ENCODE measurements around the gene RPUSD1. TPM values are rescaled to one million over a fixed set of nuclear protein-coding genes. Genes with fewer than 3 reads are reported as not detected.
"Not testable (repeated sequence)": the region's sequence is repeated elsewhere in the genome, so short reads cannot be mapped to it uniquely, and the experiment has no call there.

RPUSD1 gene
- total RNA-seq, 1 donor from 2014 or later = 28.5 TPM

DNA sequence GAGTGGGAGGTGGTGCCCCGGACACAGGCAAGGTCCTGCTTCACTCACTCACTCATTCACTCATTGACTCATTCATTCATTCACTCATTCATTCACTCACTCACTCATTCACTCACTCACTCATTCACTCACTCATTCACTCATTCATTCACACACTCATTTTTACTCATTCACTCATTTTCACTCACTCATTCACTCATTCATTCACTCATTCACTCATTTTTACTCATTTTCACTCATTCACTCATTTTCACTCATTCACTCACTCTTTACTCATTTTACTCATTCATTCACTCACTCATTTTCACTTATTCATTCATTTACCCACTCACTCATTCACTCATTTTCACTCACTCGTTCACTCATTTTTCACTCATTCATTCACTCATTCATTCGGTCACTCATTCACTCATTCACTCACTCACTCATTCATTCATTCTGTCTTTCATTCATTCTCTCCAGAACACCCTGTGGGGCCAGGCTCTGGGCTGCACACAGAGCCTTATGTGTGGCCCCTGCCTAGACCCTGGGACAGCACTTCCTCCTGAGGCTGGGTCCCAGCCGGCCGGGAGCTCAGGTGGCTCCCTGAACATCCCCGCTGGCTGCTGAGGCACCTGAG lies 9.2 kb downstream of the RPUSD1 start:
- H3K27ac Mint-ChIP-seq (ENCODE audit: unreplicated experiment) = no peak overlapping the region
- H3K4me1 Mint-ChIP-seq (ENCODE audit: low read depth, unreplicated experiment) = no peaks in the 10 kb centered on the region
- TF ChIP-seq, protein P1, sequence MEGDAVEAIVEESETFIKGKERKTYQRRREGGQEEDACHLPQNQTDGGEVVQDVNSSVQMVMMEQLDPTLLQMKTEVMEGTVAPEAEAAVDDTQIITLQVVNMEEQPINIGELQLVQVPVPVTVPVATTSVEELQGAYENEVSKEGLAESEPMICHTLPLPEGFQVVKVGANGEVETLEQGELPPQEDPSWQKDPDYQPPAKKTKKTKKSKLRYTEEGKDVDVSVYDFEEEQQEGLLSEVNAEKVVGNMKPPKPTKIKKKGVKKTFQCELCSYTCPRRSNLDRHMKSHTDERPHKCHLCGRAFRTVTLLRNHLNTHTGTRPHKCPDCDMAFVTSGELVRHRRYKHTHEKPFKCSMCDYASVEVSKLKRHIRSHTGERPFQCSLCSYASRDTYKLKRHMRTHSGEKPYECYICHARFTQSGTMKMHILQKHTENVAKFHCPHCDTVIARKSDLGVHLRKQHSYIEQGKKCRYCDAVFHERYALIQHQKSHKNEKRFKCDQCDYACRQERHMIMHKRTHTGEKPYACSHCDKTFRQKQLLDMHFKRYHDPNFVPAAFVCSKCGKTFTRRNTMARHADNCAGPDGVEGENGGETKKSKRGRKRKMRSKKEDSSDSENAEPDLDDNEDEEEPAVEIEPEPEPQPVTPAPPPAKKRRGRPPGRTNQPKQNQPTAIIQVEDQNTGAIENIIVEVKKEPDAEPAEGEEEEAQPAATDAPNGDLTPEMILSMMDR (IDR thresholded peaks at IDR 0.05; ENCODE audit: partially characterized antibody, unreplicated experiment) = no peak
- peaks cover 7% of the 10 kb centered on the region for H3K27me3 Mint-ChIP-seq (ENCODE audit: unreplicated experiment)
- peaks cover 6% of the 10 kb centered on the region for H3K9me3 Mint-ChIP-seq (ENCODE audit: unreplicated experiment)
- no peak overlapping the region for H3K4me3 Mint-ChIP-seq (ENCODE audit: unreplicated experiment)
- no peaks in the 10 kb centered on the region for H3K36me3 Mint-ChIP-seq (ENCODE audit: unreplicated experiment)
- no peak for DNase-seq

DNA sequence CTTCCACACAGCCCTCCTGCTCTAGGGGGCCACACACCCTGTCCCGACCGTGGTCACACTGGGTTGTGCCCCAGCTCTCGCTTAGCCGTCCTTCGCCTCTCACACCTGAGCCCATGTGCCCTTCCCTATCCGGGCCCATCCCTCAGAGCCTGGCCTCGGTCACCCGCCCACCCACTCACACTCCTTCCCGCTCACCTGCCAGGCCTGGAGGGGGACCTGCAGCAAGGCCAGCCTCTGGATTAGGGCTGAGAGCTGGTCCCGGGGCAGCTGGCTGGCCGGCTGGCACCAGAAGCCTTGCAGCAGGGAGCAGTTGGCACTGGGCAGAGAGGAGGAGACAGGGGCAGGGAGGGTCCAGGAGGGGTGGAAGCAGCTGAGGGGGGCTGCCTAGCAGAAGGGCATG lies 9.7 kb downstream of the RPUSD1 start:
- TF ChIP-seq, protein P1 (IDR thresholded peaks at IDR 0.05; ENCODE audit: partially characterized antibody, unreplicated experiment) = no peak
- Mint-ChIP-seq H3K4me1 (ENCODE audit: low read depth, unreplicated experiment) (no peaks in the 10 kb centered on the region), H3K4me3 (ENCODE audit: unreplicated experiment) (no peak overlapping the region), H3K36me3 (ENCODE audit: unreplicated experiment) (no peaks in the 10 kb centered on the region), H3K9me3 (ENCODE audit: unreplicated experiment) (peaks cover 6% of the 10 kb centered on the region), H3K27ac (ENCODE audit: unreplicated experiment) (no peak overlapping the region), H3K27me3 (ENCODE audit: unreplicated experiment) (peaks cover 7% of the 10 kb centered on the region)
- DNase-seq = no peak

DNA sequence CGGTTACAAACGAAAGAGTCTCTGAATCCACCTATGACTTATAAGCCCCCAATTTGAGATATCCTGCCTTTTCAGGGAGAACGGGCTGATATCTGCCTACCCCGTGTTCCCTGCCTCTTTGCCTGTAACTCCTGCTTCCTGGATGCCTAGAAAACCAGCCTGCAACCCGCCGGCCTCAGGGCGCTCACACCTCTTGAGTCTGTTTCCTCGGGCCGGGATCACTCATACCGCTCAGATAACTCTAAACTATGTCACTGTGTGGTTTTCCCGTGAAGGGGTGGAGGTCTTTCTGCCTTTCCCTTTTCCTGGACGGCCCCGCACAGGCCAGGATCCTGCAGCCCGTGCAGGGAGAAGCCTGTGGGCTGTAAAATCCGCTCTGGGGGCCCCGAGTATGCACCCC lies 10.4 kb downstream of the RPUSD1 start:
- TF ChIP-seq, protein P1 (IDR thresholded peaks at IDR 0.05; ENCODE audit: partially characterized antibody, unreplicated experiment) = no peak
- DNase-seq = no peak
- H3K27ac Mint-ChIP-seq (ENCODE audit: unreplicated experiment) = no peak overlapping the region
- H3K4me3 Mint-ChIP-seq (ENCODE audit: unreplicated experiment) = no peak overlapping the region
- H3K9me3 Mint-ChIP-seq (ENCODE audit: unreplicated experiment) = peaks cover 6% of the 10 kb centered on the region
- peaks cover 7% of the 10 kb centered on the region for H3K27me3 Mint-ChIP-seq (ENCODE audit: unreplicated experiment)
- H3K36me3 Mint-ChIP-seq (ENCODE audit: unreplicated experiment) = no peaks in the 10 kb centered on the region
- no peaks in the 10 kb centered on the region for H3K4me1 Mint-ChIP-seq (ENCODE audit: low read depth, unreplicated experiment)

DNA sequence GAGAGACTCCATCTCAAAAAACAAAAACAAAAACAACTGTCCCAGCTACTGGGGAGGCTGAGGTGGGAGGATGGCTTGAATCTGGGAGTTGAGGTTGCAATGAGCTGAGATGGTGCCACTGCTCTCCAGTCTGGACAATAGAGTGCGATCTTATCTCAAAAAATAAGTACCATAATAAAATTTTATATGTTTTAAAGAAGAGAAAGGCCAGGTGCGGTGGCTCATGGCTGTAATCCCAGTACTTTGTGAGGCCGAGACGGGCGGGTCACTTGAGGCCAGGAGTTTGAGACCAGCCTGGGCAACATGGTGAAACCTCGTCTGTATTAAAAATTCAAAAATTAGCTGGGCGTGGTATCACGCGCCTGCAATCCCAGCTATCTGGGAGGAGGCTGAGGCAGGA lies 11.4 kb downstream of the RPUSD1 start:
- H3K4me3 Mint-ChIP-seq (ENCODE audit: unreplicated experiment) = no peak overlapping the region
- TF ChIP-seq, protein P1 (IDR thresholded peaks at IDR 0.05; ENCODE audit: partially characterized antibody, unreplicated experiment) = no peak

DNA sequence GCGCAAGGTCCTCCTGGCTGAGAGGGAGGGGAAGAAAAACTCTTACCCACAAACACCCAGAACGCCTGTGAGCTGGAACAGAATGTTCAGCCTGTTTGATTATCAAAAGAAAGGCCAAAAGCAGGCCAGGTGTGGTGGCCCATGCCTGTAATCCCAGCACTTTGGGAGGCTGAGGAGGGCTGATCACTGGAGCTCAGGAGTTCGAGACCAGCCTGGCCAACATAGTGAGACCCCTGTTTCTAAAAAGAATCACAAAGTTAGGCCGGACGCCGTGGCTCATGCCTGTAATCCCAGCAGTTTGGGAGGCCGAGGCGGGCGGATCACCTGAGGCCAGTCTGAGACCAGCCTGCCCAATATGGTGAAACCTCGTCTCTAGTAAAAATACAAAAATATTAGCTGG lies 11.9 kb downstream of the RPUSD1 start:
- H3K27ac Mint-ChIP-seq (ENCODE audit: unreplicated experiment); DNase-seq; H3K9me3 Mint-ChIP-seq (ENCODE audit: unreplicated experiment); H3K4me3 Mint-ChIP-seq (ENCODE audit: unreplicated experiment); H3K4me1 Mint-ChIP-seq (ENCODE audit: low read depth, unreplicated experiment); H3K36me3 Mint-ChIP-seq (ENCODE audit: unreplicated experiment): not testable (repeated sequence)
- peaks cover 10% of the 10 kb centered on the region for H3K27me3 Mint-ChIP-seq (ENCODE audit: unreplicated experiment)

More for the DNA sequence above, 11.4 kb downstream of the RPUSD1 start:
- no peak for DNase-seq
- H3K9me3 Mint-ChIP-seq (ENCODE audit: unreplicated experiment) = peaks cover 6% of the 10 kb centered on the region
- H3K27me3 Mint-ChIP-seq (ENCODE audit: unreplicated experiment) = peaks cover 7% of the 10 kb centered on the region
- no peaks in the 10 kb centered on the region for H3K36me3 Mint-ChIP-seq (ENCODE audit: unreplicated experiment)
- no peaks in the 10 kb centered on the region for H3K4me1 Mint-ChIP-seq (ENCODE audit: low read depth, unreplicated experiment)
- H3K27ac Mint-ChIP-seq (ENCODE audit: unreplicated experiment) = no peak overlapping the region

All from glutamatergic neuron (in vitro differentiated cells).